ENCODE results near the gene GPR162.

GPR162 gene

DNA sequence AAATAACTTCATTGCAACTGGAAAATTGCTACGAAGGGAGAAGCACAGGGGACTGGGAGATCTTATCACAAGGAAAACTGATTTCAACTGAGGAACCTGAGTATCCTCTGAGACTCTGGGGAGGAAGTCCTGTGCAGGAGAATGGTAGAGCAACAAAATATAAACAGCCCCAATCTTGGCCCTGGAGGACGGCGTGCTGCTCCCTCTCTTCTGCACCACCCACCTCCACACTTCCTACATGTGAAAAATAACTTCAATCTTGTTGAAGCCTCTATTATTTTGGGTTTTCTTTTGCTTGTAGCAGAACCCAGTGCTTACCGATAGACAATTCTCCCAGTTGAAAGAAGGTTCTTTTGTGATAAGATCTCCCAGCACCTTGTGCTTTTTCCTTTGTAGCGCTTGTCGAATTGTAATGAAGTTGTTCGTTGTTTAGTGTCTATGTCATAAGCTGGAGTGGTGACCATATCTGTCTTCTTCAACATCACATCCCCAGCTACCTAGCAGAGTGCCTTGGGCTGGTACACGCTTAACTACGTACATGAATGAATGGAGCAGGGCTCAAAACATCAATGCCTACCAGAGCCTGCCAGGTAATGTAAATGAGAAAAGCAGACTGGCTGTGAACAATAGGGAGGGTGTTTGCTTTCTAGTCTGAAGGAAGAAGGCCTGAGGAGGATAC lies 35.1 kb upstream of the GPR162 start:
- no peak for ATAC-seq
- no peak for TF ChIP-seq ISL1 (CRISPR knock-in tag; IDR thresholded peaks at IDR 0.05)
- TF ChIP-seq, protein P1, sequence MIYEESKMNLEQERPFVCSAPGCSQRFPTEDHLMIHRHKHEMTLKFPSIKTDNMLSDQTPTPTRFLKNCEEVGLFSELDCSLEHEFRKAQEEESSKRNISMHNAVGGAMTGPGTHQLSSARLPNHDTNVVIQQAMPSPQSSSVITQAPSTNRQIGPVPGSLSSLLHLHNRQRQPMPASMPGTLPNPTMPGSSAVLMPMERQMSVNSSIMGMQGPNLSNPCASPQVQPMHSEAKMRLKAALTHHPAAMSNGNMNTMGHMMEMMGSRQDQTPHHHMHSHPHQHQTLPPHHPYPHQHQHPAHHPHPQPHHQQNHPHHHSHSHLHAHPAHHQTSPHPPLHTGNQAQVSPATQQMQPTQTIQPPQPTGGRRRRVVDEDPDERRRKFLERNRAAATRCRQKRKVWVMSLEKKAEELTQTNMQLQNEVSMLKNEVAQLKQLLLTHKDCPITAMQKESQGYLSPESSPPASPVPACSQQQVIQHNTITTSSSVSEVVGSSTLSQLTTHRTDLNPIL (CRISPR knock-in tag; IDR thresholded peaks at IDR 0.05; ENCODE audit: low read depth) = no peak
- TF ChIP-seq, protein P2, sequence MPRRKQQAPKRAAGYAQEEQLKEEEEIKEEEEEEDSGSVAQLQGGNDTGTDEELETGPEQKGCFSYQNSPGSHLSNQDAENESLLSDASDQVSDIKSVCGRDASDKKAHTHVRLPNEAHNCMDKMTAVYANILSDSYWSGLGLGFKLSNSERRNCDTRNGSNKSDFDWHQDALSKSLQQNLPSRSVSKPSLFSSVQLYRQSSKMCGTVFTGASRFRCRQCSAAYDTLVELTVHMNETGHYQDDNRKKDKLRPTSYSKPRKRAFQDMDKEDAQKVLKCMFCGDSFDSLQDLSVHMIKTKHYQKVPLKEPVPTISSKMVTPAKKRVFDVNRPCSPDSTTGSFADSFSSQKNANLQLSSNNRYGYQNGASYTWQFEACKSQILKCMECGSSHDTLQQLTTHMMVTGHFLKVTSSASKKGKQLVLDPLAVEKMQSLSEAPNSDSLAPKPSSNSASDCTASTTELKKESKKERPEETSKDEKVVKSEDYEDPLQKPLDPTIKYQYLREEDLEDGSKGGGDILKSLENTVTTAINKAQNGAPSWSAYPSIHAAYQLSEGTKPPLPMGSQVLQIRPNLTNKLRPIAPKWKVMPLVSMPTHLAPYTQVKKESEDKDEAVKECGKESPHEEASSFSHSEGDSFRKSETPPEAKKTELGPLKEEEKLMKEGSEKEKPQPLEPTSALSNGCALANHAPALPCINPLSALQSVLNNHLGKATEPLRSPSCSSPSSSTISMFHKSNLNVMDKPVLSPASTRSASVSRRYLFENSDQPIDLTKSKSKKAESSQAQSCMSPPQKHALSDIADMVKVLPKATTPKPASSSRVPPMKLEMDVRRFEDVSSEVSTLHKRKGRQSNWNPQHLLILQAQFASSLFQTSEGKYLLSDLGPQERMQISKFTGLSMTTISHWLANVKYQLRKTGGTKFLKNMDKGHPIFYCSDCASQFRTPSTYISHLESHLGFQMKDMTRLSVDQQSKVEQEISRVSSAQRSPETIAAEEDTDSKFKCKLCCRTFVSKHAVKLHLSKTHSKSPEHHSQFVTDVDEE (CRISPR knock-in tag; IDR thresholded peaks at IDR 0.05) = no peak
- TF ChIP-seq TOX (CRISPR knock-in tag; IDR thresholded peaks at IDR 0.05; ENCODE audit: borderline replicate concordance) = no peak
- TF ChIP-seq CSDC2 (CRISPR knock-in tag; IDR thresholded peaks at IDR 0.05) = no peak
- no peak for TF ChIP-seq ZNF70 (CRISPR knock-in tag; IDR thresholded peaks at IDR 0.05)
- TF ChIP-seq BACH2 (CRISPR knock-in tag; IDR thresholded peaks at IDR 0.05; ENCODE audit: borderline replicate concordance) = no peak
- TF ChIP-seq ZC3H10 (CRISPR knock-in tag; IDR thresholded peaks at IDR 0.05) = no peak
- TF ChIP-seq, protein P3, sequence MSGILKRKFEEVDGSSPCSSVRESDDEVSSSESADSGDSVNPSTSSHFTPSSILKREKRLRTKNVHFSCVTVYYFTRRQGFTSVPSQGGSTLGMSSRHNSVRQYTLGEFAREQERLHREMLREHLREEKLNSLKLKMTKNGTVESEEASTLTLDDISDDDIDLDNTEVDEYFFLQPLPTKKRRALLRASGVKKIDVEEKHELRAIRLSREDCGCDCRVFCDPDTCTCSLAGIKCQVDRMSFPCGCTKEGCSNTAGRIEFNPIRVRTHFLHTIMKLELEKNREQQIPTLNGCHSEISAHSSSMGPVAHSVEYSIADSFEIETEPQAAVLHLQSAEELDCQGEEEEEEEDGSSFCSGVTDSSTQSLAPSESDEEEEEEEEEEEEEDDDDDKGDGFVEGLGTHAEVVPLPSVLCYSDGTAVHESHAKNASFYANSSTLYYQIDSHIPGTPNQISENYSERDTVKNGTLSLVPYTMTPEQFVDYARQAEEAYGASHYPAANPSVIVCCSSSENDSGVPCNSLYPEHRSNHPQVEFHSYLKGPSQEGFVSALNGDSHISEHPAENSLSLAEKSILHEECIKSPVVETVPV (CRISPR knock-in tag; IDR thresholded peaks at IDR 0.05) = no peak
- no peak for TF ChIP-seq RARB (CRISPR knock-in tag; IDR thresholded peaks at IDR 0.05)
- TF ChIP-seq, protein P4, sequence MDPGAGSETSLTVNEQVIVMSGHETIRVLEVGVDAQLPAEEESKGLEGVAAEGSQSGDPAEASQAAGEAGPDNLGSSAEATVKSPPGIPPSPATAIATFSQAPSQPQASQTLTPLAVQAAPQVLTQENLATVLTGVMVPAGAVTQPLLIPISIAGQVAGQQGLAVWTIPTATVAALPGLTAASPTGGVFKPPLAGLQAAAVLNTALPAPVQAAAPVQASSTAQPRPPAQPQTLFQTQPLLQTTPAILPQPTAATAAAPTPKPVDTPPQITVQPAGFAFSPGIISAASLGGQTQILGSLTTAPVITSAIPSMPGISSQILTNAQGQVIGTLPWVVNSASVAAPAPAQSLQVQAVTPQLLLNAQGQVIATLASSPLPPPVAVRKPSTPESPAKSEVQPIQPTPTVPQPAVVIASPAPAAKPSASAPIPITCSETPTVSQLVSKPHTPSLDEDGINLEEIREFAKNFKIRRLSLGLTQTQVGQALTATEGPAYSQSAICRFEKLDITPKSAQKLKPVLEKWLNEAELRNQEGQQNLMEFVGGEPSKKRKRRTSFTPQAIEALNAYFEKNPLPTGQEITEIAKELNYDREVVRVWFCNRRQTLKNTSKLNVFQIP (CRISPR knock-in tag; IDR thresholded peaks at IDR 0.05; ENCODE audit: borderline replicate concordance, low read depth) = no peak
- TF ChIP-seq ZFP30 (CRISPR knock-in tag; IDR thresholded peaks at IDR 0.05) = no peak
- no peak for TF ChIP-seq ARNTL (CRISPR knock-in tag; IDR thresholded peaks at IDR 0.05; ENCODE audit: borderline replicate concordance, low read depth)

DNA sequence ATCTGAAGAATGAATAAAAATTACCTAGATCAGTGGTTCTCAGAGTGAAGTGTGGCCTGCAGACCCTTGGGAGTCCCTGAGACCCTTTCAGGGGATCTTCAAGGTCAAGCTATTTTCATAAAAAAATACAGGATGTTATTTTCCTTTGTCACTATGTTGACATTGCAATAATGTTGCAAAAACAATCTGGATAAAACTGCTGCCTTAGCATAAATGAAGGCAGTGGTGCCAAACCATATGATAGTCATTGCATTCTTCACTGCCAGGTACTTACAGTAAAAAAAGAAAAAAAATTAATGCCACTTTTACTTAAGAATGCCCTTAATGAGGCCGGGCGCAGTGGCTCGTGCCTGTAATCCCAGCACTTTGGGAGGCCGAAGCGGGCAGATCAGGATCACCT lies 34.3 kb upstream of the GPR162 start:
- TF ChIP-seq, protein P3 (CRISPR knock-in tag; IDR thresholded peaks at IDR 0.05) = no peak
- no peak for TF ChIP-seq CSDC2 (CRISPR knock-in tag; IDR thresholded peaks at IDR 0.05)
- TF ChIP-seq TCF4 (CRISPR knock-in tag; IDR thresholded peaks at IDR 0.05; ENCODE audit: borderline replicate concordance) = no peak
- no peak for TF ChIP-seq TOX (CRISPR knock-in tag; IDR thresholded peaks at IDR 0.05; ENCODE audit: borderline replicate concordance)
- no peak for TF ChIP-seq ZNF70 (CRISPR knock-in tag; IDR thresholded peaks at IDR 0.05)
- no peak for TF ChIP-seq ZC3H10 (CRISPR knock-in tag; IDR thresholded peaks at IDR 0.05)
- no peak for TF ChIP-seq ZFP3 (CRISPR knock-in tag; IDR thresholded peaks at IDR 0.05)
- ATAC-seq = no peak

DNA sequence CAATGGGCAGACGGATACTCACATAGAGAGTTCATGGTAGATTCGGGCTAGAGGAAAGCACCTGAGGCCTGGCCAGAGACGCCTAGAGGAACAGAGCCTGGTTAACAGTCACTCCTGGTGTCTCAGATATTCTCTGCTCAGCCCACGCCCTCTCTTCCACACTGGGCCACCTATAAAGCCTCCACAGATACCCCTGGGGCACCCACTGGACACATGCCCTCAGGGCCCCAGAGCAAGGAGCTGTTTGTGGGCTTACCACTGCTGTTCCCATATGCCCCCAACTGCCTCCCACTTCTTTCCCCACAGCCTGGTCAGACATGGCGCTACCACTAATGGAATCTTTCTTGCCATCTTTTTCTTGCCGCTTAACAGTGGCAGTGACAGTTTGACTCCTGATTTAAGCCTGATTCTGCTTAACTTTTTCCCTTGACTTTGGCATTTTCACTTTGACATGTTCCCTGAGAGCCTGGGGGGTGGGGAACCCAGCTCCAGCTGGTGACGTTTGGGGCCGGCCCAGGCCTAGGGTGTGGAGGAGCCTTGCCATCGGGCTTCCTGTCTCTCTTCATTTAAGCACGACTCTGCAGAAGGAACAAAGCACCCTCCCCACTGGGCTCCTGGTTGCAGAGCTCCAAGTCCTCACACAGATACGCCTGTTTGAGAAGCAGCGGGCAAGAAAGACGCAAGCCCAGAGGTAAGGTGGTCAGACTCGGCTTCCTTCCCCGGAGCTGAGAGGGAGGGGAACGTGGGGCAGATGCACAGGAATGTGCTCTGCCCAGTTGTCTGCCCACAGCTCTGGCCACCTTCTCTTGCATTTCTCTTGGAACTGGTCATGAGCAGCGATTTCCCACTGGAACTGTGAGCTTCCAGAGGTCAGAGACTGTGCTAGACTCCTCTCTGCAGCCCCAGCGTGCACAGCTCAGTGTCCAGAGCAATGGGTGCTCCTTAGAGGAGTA lies 32.4 kb upstream of the GPR162 start, which contains the start of gene CD4:
CD4 (plus strand) TSS at position 557 of the 953 bp plus-strand sequence. CDS start 10,611 bp downstream, outside the sequence.
- no peak for ATAC-seq
- TF ChIP-seq ZC3H10 (CRISPR knock-in tag; IDR thresholded peaks at IDR 0.05) (no peak), ZFP30 (CRISPR knock-in tag; IDR thresholded peaks at IDR 0.05) (no peak), RARB (CRISPR knock-in tag; IDR thresholded peaks at IDR 0.05) (no peak), TOX (CRISPR knock-in tag; IDR thresholded peaks at IDR 0.05; ENCODE audit: borderline replicate concordance) (no peak), ZNF8 (CRISPR knock-in tag; IDR thresholded peaks at IDR 0.05) (no peak), ZFP3 (CRISPR knock-in tag; IDR thresholded peaks at IDR 0.05) (no peak), TCF4 (CRISPR knock-in tag; IDR thresholded peaks at IDR 0.05; ENCODE audit: borderline replicate concordance) (no peak), GLIS3 (CRISPR knock-in tag; IDR thresholded peaks at IDR 0.05) (no peak)
- TF ChIP-seq, protein P4 (CRISPR knock-in tag; IDR thresholded peaks at IDR 0.05; ENCODE audit: borderline replicate concordance, low read depth) = no peak
- TF ChIP-seq, protein P5, sequence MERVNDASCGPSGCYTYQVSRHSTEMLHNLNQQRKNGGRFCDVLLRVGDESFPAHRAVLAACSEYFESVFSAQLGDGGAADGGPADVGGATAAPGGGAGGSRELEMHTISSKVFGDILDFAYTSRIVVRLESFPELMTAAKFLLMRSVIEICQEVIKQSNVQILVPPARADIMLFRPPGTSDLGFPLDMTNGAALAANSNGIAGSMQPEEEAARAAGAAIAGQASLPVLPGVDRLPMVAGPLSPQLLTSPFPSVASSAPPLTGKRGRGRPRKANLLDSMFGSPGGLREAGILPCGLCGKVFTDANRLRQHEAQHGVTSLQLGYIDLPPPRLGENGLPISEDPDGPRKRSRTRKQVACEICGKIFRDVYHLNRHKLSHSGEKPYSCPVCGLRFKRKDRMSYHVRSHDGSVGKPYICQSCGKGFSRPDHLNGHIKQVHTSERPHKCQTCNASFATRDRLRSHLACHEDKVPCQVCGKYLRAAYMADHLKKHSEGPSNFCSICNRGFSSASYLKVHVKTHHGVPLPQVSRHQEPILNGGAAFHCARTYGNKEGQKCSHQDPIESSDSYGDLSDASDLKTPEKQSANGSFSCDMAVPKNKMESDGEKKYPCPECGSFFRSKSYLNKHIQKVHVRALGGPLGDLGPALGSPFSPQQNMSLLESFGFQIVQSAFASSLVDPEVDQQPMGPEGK (CRISPR knock-in tag; IDR thresholded peaks at IDR 0.05; ENCODE audit: borderline replicate concordance) = no peak
